Hepatocyte (in vitro differentiated cells): Measurements from ENCODE around the gene TUT7. TPM values are rescaled to one million over a fixed set of nuclear protein-coding genes. Genes with fewer than 3 reads are reported as not detected.
"Not testable (repeated sequence)": the region's sequence is repeated elsewhere in the genome, so short reads cannot be mapped to it uniquely, and the experiment has no call there.

ENCODE experiments used
- DNase-seq: peaks from one replicate; pipeline ENCODE4 v3.0.0-alpha.2; 2016; ENCODE audit warnings: low spot score
- H2AFZ ChIP-seq: fragments of 200-600 bp; sonication (generic); 2 replicates; pipeline ENCODE4 v1.6.0; 2016; ENCODE audit warnings: antibody characterized with exemption, mild to moderate bottlenecking
- H3K27ac ChIP-seq: fragments of 200-600 bp; sonication (generic); 2 replicates; pipeline ENCODE4 v1.5.1; 2016; ENCODE audit warnings: mild to moderate bottlenecking
- H3K27me3 ChIP-seq: fragments of 200-600 bp; sonication (generic); 2 replicates; pipeline ENCODE4 v1.6.1; 2016
- H3K36me3 ChIP-seq: fragments of 200-600 bp; sonication (generic); replicated peaks from 2 replicates; pipeline ENCODE4 v1.5.1; 2016; ENCODE audit warnings: low read depth; ENCODE audit not compliant: insufficient read depth
- H3K4me1 ChIP-seq: fragments of 200-600 bp; sonication (generic); 2 replicates; pipeline ENCODE4 v1.5.1; 2016; ENCODE audit warnings: mild to moderate bottlenecking, moderate library complexity; ENCODE audit not compliant: insufficient read depth
- H3K4me2 ChIP-seq: fragments of 200-600 bp; sonication (generic); 2 replicates; pipeline ENCODE4 v1.6.0; 2016
- H3K4me3 ChIP-seq: fragments of 200-600 bp; sonication (generic); 2 replicates; pipeline ENCODE4 v1.5.1; 2016; ENCODE audit warnings: mild to moderate bottlenecking
- H3K79me2 ChIP-seq: fragments of 200-600 bp; sonication (generic); 2 replicates; pipeline ENCODE4 v1.6.0; 2017; ENCODE audit warnings: mild to moderate bottlenecking
- H3K9me2 ChIP-seq: fragments of 200-600 bp; sonication (generic); replicated peaks from 2 replicates; pipeline ENCODE4 v1.6.0; 2017; ENCODE audit warnings: mild to moderate bottlenecking; ENCODE audit not compliant: insufficient read depth
- H3K9me3 ChIP-seq: fragments of 200-600 bp; sonication (generic); 2 replicates; pipeline ENCODE4 v1.5.1; 2016; ENCODE audit warnings: low read depth, mild to moderate bottlenecking
- H4K20me1 ChIP-seq: fragments of 200-600 bp; sonication (generic); 2 replicates; pipeline ENCODE4 v1.6.0; 2016; ENCODE audit warnings: mild to moderate bottlenecking; ENCODE audit not compliant: insufficient read depth, poor library complexity, severe bottlenecking
- EZH2 ChIP-seq: fragments of 200-600 bp; sonication (generic); IDR thresholded peaks from 2 replicates; pipeline ENCODE4 v1.6.1; 2016; ENCODE audit warnings: antibody characterized with exemption, mild to moderate bottlenecking, borderline replicate concordance
- EZH2phosphoT487 ChIP-seq: fragments of 200-600 bp; sonication (generic); IDR thresholded peaks from one replicate; pipeline ENCODE4 v1.6.1; 2018; ENCODE audit warnings: antibody characterized with exemption, mild to moderate bottlenecking, low read depth, moderate library complexity; ENCODE audit not compliant: unreplicated experiment, severe bottlenecking
- WGBS: methylation state at CpG from one replicate; pipeline ENCODE4 v1.1.6; 2016; ENCODE audit warnings: low lambda C conversion rate; ENCODE audit errors: missing lambda C conversion rate; 5-methylcytosine and 5-hydroxymethylcytosine counted together
- polyA plus RNA-seq: library from polyadenylated mRNA; unstranded; fragments of >200 nt; fragmentation: Nextera tagmentation; extraction: Ambion mirVana; gene quantifications from 2 replicates; pipeline ENCODE4 v1.2.1, GENCODE V29; 2016
- total RNA-seq: library from RNA; depleted of rRNA; stranded (reverse); fragments of >200 nt; gene quantifications from 2 replicates; pipeline ENCODE4 v1.2.3, GENCODE V29; 2014
- TF ChIP-seq, protein P1 (sequence below): fragments of 200-600 bp; sonication (generic); IDR thresholded peaks from 2 replicates; pipeline ENCODE4 v1.5.1; 2016; ENCODE audit warnings: antibody characterized with exemption, mild to moderate bottlenecking; ENCODE audit not compliant: poor library complexity

The TUT7 gene, protein sequence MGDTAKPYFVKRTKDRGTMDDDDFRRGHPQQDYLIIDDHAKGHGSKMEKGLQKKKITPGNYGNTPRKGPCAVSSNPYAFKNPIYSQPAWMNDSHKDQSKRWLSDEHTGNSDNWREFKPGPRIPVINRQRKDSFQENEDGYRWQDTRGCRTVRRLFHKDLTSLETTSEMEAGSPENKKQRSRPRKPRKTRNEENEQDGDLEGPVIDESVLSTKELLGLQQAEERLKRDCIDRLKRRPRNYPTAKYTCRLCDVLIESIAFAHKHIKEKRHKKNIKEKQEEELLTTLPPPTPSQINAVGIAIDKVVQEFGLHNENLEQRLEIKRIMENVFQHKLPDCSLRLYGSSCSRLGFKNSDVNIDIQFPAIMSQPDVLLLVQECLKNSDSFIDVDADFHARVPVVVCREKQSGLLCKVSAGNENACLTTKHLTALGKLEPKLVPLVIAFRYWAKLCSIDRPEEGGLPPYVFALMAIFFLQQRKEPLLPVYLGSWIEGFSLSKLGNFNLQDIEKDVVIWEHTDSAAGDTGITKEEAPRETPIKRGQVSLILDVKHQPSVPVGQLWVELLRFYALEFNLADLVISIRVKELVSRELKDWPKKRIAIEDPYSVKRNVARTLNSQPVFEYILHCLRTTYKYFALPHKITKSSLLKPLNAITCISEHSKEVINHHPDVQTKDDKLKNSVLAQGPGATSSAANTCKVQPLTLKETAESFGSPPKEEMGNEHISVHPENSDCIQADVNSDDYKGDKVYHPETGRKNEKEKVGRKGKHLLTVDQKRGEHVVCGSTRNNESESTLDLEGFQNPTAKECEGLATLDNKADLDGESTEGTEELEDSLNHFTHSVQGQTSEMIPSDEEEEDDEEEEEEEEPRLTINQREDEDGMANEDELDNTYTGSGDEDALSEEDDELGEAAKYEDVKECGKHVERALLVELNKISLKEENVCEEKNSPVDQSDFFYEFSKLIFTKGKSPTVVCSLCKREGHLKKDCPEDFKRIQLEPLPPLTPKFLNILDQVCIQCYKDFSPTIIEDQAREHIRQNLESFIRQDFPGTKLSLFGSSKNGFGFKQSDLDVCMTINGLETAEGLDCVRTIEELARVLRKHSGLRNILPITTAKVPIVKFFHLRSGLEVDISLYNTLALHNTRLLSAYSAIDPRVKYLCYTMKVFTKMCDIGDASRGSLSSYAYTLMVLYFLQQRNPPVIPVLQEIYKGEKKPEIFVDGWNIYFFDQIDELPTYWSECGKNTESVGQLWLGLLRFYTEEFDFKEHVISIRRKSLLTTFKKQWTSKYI (N-terminal part only)
- total RNA-seq (32.1 and 33.1 TPM in 2 replicates), polyA plus RNA-seq (21.5 and 25.1 TPM in 2 replicates)

DNA sequence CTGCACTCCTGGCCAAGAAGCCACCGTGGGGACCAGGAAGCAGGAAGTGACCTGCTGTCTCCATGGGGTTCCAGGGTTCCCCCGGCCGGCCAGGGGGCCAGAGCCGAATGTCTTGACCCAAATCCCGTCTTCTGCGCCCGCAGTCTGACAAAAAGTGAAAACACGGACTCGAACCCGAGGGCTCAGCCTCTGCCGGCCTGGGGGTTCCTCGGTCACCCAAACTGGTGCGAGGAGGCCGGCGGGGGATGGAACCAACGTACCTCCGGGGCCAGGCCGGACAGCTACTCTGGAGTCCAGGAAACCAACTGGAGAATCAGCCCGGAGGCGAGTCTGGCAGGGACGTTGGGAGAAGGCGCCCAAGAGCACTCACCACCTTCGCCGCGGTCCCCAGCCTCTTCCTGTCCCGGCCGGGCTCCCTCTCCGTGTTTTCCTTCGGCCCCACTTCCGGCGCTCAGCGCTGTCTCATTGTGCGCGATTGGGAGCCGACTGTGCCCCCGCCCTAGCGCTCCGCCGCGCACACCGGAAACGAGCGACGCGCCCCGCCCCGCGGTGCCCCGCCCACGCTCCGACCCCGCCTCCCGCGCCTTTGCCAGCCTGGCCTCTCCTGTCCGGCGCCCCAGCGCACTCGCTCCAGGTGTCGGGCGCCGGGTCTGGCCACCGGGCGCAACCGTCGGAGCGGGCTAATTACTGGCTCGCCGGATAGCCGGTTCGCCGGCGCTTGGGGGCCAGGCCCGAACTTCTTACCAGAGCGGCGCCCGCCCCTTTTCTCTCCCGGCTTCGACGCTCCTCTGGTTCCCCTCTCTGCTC is at the start of gene TUT7:
Gene TUT7, minus strand, starts transcription at position 400 of the 807 bp plus-strand sequence. CDS start 1,211 bp downstream, outside the sequence.
- Histone ChIP-seq H3K9me2 (no peaks in the 10 kb centered on the region), H2AFZ (peak within 1 kb of the TSS; percentile 84), H3K9me3 (no peaks in the 10 kb centered on the region), H3K4me3 (peak within 1 kb of the TSS; percentile 91), H3K4me1 (peaks cover 20% of the 10 kb centered on the region), H3K36me3 (no peaks in the 10 kb centered on the region), H3K27me3 (no peaks in the 10 kb centered on the region), H3K27ac (peak within 1 kb of the TSS; percentile 97), H4K20me1 (peaks cover 7% of the 10 kb centered on the region), H3K79me2 (peaks cover 45% of the 10 kb centered on the region), H3K4me2 (peak within 1 kb of the TSS; percentile 86)
- under 1% methylated on average over 57 of the region's 79 CpGs for WGBS
- DNase-seq: peak; percentile 97
- TF ChIP-seq EZH2phosphoT487: no peak
- no peak for TF ChIP-seq EZH2
- TF ChIP-seq, protein P1, sequence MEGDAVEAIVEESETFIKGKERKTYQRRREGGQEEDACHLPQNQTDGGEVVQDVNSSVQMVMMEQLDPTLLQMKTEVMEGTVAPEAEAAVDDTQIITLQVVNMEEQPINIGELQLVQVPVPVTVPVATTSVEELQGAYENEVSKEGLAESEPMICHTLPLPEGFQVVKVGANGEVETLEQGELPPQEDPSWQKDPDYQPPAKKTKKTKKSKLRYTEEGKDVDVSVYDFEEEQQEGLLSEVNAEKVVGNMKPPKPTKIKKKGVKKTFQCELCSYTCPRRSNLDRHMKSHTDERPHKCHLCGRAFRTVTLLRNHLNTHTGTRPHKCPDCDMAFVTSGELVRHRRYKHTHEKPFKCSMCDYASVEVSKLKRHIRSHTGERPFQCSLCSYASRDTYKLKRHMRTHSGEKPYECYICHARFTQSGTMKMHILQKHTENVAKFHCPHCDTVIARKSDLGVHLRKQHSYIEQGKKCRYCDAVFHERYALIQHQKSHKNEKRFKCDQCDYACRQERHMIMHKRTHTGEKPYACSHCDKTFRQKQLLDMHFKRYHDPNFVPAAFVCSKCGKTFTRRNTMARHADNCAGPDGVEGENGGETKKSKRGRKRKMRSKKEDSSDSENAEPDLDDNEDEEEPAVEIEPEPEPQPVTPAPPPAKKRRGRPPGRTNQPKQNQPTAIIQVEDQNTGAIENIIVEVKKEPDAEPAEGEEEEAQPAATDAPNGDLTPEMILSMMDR: no peak

DNA sequence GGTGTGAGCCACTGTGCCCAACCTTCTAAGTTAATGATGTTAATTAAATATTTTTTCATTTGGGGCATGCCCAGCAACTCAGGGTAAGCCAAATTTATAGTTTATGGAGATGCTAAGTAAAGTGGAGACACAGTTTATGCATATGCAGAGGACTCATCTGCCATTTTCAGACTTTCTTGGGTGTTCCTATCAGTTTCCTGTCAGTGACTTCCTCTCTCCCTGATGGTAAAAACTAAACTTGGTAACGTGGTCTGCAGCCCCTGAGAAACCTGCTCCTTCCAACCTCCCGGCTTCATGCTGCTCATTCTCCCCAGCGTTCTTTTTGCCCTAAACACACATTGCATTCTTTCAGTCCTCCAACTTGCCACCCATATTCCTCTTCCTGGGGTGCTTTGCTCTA is 48.4 kb upstream of the TUT7 start:
- Histone ChIP-seq H3K4me1 (peaks cover 19% of the 10 kb centered on the region), H3K36me3 (no peaks in the 10 kb centered on the region), H3K9me2 (no peaks in the 10 kb centered on the region), H3K27ac (no peak overlapping the region), H3K27me3 (no peaks in the 10 kb centered on the region), H3K9me3 (no peaks in the 10 kb centered on the region), H4K20me1 (no peaks in the 10 kb centered on the region), H3K4me3 (no peak overlapping the region), H3K4me2 (no peak overlapping the region), H2AFZ (no peak overlapping the region), H3K79me2 (no peaks in the 10 kb centered on the region)
- 84% methylated on average over 3 of the region's 3 CpGs for WGBS
- TF ChIP-seq EZH2phosphoT487: no peak
- TF ChIP-seq, protein P1: no peak
- TF ChIP-seq EZH2: no peak
- DNase-seq: no peak

DNA sequence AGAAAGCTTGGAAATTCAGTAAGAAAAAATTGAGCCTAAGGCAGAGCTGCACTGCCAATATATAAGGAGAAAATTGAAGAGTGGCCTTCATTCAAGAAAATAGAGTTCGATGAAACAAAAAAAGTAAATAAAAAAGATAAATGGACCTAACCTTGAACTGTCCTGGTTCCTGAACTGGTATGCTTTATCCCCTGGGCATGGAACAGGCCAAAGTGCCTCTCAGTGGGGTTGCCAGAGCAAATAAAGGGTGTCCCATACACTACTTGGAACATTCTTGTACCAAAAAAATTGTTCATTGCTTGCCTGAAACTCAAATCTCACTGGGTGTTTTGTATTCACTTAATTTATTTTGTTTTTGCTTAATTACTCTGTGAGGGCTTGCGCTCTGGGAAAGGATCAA is 42.2 kb upstream of the TUT7 start:
- TF ChIP-seq, protein P1: no peak
- TF ChIP-seq EZH2 (no peak), EZH2phosphoT487 (no peak)
- Histone ChIP-seq H3K27me3 (no peaks in the 10 kb centered on the region), H2AFZ (no peak overlapping the region), H3K4me1 (no peaks in the 10 kb centered on the region), H3K4me2 (no peak overlapping the region), H3K79me2 (no peaks in the 10 kb centered on the region), H3K36me3 (no peaks in the 10 kb centered on the region), H3K27ac (no peak overlapping the region), H3K9me3 (no peaks in the 10 kb centered on the region), H4K20me1 (no peaks in the 10 kb centered on the region), H3K9me2 (no peaks in the 10 kb centered on the region), H3K4me3 (no peak overlapping the region)
- DNase-seq: no peak
- WGBS: 98% methylated on average over 2 of the region's 2 CpGs

DNA sequence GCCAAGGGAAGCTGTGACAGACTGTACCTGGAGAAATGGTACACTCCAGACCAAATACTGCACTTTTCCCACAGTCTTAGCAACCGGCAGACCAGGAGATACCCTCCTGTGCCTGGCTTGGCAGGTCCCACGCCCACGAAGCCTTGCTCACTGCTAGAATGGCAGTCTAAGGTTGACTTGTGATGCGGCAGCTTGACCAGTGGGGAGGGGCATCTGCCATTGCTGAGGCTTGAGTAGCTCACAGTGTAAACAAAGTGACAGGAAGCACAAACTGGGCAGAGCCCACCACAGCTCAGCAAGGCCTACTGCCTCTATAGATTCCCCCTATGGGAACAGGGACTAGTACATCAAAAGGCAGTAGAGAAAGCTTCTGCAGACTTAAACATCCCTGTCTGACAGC is 36.0 kb upstream of the TUT7 start:
- H3K4me3 ChIP-seq, H2AFZ ChIP-seq, DNase-seq, H3K36me3 ChIP-seq, H3K4me2 ChIP-seq, H3K79me2 ChIP-seq, H4K20me1 ChIP-seq, H3K27ac ChIP-seq, H3K27me3 ChIP-seq, H3K9me2 ChIP-seq, H3K9me3 ChIP-seq, H3K4me1 ChIP-seq: not testable (repeated sequence)
- WGBS: 70% methylated on average over 4 of the region's 4 CpGs
